ENCODE data around the gene SCARB1.

Gene SCARB1

DNA sequence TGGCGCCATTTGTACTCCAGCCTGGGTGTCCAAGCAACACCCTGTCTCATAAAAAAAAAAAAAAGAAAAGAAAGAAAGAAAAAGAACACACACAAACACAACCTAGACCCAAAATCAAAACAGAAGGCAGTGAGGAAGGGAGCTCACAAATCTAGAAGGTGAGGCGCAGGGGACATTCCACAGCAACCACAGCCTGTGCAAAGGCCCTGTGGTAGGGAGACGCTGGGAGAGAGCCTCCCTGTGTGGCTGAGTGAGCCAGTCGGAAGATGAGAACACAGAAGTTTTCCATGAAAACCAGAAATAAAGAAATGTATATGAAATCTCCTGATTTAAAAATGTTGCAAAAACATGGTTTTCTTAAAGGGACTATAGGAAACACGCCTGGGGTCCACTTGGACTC, 44.6 kb downstream of the SCARB1 start:
- no peak for FAIRE-seq

DNA sequence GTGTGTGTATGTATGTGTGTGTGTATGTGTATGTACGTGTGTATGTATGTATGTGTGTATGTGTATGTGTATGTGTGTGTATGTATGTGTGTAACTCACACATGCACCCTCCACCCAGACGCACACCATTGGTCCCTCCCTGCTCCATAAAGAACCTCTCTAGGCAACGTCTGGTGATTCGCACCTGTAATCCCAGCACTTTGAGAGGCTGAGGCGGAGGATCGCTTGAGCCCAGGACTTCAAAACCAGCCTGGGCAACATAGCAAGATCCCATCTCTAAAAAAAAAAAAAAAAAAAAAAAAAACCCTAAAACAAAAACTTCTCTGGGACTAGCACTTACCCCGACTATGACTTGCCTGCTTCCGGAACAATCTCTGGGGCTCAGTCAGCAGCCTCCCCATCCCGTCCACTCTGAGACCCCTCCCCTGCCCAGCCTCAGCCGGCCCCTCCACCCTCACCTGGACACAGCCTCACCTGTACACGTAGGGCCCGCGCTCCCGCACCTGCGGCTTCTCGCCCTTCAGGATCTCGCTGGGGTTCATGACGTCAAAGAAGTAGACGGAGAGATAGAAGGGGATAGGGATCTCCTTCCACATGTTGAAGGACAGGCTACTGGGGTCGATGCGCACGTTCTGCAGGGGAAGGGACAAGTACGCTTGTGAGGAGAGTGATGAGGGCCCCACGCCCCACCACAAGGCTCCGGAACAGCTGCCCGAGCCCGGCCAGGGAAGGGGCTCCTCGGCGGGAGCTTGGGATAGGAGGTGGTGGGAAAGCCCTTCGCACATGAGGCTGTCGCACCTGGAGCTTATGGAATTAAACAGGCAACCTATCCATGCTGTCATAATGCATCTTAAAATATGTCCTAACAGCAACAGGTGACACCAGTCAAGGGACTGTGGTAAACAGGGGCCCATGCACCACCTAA, 46.3 kb downstream of the SCARB1 start:
- FAIRE-seq = no peak

DNA sequence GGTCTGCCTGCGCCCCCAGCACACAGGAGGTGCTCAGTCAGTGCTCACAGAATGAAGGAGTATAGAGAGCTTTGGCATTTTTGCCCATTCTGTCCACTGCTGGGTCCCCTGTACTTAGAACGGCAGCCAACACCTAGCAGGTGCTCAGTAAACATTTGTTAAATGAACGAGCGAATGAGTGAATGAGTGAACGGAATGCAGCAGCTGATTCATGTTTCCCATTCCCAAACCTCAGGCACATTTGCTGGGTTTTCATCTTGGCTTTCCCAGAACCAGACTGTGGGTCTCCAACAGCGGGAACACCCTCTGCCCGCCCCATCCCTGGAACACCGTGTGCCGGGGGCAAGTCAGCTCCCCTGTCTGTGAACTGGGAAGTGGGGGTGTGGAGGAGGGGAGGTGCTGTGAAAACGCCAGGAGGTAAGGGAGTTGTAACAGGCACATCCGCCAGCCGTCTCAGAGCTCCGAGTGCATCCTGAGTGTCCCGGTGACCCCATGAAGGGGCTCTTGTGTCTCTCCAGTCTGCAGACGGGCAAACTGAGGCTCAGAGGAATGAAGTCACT, 47.3 kb downstream of the SCARB1 start:
- FAIRE-seq = no peak

DNA sequence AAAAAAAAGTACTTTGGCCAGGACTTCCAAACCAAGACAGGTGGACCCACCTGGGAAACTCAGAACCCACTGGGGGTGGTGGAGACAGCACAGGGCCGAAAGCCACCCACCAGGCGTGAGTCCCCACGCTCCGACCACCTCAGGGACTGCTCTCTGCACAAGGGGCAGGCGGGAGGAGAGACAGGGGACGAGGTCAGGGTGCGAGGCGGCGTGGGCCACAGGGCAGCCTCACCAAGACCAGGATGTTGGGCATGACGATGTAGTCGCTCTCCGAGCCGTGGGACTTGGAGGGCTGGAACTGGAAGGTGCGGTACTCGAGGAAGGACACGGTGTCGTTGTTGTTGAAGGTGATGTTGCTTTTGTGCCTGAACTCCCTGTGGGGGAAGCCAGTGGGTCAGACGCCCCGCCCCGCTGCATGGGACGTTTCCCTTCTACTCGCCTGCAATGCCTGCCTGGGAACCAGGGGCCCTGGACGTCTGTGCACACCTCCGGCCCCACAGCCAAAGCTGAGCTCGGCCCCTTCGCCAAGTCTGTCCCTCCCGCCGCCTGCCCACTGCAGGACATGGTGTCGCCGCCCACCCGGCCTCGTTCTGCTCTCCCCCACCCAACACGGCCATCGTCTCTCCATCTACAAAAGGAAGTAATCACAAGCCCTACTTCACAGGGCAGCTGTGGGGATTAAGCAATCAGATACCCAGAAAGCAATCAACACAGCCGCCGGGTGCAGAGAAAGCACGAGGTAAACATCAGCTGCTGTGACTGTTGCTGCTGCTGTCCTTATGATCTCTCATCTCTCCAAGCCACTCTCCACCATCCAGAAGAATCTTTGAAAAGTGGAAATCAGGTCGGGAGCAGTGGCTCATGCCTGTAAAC, 48.7 kb downstream of the SCARB1 start:
- FAIRE-seq = no peak

DNA sequence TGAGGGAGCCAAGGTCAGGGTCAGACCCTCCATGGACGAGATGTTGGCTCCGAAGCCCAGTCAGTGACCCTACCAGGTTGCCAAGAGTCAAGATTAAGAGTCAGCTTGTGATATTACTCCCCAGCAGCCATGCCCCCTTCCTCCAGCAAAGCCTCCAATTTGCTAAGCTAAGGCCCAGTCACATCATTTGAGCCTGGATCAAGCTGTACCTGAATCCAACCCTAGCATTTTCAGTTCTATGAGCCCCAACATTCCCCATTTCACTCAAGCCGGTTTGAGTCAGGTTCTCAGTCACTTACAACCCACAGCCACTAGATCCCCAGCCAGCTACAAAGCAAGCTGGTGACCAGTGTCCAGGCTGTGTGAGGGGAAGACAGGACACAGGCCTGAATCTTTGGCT, 49.9 kb downstream of the SCARB1 start:
- no peak for FAIRE-seq

DNA sequence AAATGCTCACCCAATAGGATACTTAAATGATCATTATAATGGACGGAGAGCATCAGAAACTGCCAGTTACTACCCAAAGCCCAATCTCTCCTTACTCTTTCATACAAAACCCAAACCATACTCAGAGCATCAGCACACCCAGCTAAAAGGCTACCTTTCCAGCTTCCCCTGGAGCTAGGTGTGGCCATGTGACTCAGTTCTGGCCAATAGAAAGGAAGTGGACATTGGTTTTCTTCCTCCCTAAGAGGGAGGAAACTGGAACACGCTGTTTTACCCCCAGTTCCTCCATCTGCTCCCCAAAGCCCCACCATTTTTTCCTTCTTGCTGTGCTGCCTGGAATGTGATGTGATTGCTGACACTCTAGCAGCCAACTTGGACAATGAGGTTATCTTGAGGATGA, 50.7 kb downstream of the SCARB1 start:
- no peak for FAIRE-seq

DNA sequence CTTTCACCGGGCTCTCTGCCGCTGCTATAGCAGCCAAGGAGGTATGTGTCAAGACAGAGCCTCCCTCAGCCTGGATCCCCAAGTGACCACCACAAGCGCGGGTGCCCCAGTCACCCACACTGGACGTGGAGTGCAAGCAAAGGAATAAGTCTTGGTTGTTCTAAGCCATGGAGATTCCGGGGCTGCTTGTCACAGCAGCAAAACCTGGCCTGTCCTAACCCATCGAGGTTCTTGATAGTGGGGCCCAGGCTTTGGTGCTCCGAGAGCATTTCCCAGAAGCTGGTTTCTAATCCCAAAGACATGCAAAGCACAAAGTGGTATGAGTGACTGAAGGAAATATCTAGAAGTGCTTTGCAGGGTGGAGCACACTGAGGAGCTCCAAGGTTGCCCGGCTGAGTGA, 51.3 kb downstream of the SCARB1 start:
- no peak for FAIRE-seq

DNA sequence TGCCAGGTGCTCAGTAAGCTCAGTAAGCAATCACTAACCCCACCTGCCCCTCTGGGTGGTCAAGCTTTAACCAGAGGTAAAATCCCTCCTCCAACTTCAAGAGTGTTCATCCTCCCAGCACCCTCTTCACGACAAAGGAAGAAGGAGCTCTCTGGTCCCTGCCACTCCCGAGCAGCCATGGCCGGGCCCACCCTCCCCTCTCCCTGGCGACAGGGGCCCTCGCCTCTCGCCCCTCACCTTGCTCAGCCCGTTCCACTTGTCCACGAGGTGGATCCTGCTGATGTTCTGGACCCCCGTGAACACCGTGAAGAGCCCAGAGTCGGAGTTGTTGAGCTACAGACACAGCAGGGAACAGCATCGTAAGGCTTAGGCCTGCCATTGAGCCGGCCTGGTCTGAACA, 52.0 kb downstream of the SCARB1 start:
- FAIRE-seq = no peak

DNA sequence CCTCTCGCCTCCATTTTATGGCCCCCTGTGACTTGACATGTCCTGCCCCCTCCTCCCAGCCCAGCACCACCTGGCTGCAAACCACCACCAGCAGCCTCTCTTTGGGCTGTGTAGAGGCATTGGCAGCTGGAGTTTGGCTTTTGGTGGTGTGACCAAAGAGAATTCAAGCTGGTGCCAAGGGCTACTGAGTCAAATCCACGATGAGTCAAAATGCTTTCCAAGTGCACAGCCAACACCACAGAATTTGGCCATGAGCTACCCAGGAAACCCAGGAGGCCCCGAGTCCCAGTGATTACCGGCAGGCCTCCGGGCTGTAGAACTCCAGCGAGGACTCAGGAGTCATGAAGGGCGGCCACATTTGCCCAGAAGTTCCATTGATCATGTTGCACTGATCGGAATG, 53.8 kb downstream of the SCARB1 start:
- no peak for FAIRE-seq

DNA sequence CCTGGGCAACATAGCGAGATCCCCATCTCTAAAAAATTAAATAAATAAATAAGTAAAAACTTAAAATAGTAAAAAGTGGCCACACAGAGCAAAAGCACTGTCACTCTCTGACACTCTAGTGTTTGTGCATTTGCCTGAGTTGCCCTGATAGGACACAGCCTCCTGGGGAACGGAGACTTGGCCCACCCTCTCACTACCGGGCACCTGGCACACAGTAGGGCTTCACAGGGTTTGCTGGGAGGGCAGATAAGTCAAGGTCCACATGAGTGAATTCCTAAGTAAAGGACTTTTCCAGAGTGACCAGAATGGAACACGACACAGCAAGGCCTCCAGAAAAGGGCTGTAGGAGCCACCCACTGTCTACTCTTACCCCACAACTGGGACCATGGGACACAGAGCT, 54.3 kb downstream of the SCARB1 start:
- no peak for FAIRE-seq

DNA sequence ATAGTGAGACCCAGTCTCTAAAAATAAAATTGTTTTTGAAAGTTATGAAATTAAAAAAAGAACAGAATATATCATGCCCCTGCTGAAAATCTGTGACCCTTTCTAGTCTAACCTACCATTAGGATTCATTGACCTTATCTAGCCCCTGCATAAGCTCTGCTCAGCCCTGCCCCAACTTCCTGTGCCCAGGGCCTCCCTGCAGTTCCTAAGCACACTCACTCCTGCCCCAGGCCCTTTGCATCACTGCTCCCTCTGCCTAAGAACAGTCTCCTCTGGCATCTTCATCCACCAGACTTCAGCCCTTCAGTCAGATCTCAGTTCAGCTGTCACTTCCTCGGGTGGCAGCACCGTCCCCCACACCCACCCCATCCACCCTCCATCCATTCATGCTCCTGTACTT, 55.4 kb downstream of the SCARB1 start:
- FAIRE-seq = no peak

DNA sequence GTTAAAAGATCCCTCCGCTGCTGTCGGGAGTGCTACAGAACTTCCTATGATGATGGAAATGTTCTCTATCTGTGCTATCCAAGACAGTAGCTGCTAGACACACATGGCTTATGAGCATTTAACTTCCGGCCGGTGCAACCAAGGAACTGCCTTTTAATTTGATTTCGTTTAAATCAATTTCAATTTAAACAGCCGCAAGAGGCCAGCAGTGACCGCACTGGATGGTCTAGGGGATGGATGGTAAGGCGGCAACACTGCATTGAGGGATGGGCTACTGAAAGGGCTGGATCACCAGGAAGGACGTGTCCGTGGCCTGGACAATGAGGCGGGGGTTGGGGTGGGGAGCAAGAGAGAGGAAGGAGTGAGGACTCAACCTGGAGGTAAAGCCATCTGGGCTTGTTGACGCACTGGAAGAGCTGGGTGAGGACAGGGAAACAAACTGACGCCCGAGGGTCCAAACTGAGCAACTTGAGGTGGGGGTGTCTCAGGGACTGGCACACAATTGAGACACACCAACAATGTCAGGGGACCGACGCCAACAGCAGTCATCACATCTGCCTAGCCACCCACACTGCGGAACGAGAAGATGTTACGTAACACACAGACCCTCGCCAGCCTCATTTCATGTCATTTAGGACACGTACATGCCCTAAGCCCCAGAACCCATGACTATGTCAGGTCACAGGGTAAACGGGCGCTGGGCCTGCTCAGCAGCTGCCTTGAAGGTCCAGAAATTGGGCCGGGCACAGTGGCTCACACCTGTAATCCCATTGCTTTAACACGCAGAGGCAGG, 57.6 kb downstream of the SCARB1 start:
- FAIRE-seq = no peak

DNA sequence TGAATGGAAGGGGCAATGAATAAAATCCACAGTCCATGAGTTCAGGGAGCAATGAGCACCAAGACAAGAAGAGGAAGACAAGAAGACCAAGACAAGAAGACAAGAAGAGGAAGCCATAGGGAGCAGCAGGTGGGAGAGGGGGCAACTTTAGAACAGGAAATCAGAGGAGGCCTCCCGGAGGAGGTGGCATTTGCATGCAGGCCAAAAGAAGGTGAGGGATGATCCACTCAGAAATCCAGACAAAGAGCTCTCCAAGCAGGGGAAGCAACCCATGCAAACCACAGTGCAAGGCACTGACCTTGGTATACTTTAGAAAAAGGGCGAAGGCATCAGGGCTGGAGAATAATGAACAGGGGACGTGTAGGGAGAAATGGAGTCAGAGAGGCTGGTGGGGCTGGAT, 58.6 kb downstream of the SCARB1 start:
- FAIRE-seq = no peak

DNA sequence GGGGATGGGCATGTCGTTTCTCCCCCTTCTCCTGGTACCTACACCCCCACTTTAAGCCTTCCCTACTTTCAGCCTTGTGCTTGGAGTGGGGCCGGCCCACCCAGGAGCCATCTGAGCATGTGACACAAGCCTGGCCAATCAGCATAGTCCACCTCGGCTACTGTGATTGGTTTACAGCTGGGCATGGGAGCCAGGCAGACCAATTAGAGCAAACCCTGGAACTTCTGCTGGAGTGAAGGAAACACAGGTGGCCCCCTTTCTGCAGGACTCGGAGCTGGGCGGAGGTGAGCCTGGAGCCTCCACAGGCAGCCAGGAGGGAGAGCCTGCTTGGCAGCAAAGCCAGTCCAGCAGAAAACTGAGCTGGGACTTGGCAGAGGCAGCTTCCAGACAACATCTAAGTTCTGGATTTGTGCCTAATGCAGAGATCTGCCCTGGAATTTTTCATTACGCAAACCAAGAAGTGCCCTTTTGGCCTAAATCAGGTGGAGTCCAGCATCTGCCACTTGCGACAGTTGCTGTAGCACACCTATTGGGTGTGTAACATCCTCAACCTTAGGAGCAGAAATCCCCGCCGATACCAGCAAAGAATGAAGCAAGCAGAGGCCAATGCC, 59.5 kb downstream of the SCARB1 start:
- FAIRE-seq = no peak

DNA sequence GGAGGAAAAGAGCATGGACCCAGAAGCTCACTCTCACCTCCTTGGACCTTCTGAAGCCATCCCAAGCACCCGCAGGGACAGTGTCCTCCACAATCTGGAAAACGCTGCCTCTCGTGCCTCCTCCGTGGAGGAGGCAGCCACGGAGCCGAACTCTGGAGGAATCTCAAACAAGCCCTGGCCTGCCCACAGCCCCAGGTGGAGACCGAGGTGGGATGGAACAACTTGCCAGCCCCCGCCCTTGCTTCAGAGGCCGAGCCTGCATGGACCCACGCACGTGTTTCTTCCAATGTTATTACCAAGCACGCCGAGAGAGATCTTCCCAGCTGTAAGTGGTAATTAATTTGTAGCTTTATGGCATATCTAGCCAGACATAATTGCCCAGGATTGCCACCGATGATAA, 61.3 kb downstream of the SCARB1 start:
- FAIRE-seq = no peak

DNA sequence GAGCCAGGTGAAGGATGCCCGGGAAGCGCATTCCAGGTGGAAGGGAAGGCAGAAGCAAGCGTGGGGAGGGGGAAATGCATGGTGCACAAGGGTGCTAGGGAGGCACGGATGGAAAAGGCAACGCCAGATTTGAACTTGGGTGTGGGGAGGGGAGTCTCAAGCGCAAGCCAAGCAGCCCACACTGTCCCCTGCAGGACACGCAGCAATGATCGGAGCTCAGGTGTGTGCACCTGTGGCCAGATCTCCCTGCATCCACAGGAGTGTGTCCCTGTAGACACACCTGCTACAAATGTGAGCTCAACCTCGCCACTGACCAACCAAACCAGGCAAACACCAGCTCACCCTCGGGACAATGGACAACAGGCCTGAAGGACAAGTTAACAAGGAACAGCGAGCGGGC, 63.2 kb downstream of the SCARB1 start:
- no peak for FAIRE-seq

DNA sequence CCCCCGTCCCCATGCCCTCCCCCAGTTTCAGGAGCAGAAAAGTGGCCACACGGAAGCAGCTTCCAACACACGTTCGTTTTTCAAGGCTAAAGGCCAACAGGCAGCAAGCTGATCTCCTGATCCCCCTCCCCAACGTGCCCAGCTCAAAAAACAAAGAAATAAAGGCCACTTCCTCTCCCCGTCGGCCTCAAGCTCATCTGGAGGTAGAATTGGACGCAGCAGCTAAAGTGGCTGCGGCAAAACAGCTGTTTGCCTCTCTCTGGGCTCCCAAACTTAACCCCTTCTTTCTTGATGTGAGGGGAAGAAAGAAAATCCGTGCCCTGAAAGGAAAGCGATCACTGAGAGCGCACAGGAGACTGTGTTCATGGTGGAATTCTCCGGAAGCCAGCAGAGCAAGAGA, 66.3 kb downstream of the SCARB1 start:
- no peak for FAIRE-seq

DNA sequence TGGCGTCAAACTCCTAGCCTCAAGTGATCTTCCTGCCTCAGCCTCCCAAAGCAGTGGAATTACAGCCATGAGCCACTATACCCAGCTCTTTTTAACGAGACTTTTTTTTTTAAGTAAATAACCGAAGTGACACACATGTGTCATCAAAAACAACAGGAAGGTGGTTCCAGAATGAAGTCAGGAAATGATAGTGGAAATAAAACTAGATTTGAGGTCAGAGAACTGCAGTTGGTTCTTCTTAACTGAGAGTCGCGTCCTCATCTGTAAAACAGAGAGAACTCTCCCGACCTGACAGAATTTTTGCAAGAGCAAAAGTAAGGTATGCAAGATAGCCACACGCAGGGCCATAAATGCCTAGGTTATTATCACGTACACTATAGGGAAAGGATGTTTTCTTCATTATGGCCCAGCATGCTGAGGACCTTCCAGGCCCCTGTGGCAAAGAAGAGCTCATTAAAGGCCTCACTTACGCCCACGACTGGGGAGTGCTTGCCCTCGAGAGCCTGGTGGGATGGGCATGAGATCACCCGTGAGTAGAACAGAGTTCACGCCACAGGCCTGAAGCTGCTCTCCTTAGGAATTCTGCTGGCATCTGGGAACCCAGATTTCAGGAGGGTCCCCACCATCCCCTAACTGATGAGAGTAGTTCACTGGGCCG, 67.2 kb downstream of the SCARB1 start:
- FAIRE-seq = no peak

DNA sequence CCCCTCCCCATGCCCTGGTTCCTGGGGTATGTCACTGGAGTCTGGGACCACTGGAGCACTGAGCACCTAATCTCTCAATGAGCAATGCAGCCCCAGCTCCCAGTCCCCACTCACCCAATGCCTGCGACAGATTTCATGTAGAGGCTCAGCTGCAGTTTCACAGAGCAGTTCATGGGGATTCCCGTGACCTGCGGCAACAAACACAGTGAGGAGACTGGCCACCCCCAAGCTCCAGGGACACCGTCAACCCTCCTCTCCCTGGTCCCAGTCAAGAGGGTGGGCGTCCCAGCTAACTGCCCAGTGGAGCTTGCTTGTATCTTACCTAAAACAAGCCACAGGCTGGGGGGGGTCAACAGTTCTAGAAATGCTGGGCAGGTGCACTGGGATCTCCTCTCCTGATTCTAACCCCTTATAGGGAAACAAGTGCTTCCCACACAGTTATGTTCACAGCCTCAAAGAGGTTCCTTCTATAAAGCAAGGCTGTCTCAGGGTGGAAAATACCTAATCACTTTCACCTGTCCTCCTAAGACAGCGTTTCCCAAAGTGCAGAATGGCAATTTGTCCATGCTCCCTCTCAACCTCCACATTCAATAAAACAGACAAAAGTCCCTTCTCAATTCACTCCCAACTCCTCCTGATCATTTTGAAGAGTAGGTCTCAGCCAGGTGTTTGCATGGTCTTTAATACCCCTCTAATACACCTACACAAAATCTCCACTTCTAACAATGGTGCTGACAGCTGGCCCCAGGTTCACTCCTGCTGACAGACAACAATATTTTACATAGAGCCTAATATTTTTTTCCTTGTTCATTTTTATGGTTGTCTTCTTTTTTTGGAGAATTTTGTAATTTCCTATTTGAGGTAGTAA, 68.3 kb downstream of the SCARB1 start:
- no peak for FAIRE-seq

DNA sequence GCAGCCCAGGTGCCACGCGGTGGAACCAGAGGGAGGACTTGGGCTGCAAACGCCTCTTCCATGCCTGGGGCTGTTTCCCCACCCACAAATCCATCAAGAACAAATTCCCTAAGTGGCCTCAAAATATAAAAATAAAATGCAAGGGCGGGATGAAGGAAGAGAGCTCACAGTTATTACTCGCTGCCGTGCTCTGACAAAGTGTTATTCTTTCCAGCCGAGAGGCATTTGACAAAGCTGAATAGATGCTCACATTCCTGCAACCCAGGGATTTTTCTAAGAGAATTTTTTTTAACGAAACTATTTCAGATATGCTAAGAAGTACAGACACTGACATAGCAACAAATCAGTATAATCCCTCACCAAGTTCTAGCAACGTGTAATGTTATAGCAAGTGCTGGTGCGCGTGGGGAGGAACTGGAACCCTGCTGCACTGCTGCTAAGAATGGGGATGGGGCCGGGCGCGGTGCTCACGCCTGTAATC, 70.7 kb downstream of the SCARB1 start:
- no peak for FAIRE-seq

DNA sequence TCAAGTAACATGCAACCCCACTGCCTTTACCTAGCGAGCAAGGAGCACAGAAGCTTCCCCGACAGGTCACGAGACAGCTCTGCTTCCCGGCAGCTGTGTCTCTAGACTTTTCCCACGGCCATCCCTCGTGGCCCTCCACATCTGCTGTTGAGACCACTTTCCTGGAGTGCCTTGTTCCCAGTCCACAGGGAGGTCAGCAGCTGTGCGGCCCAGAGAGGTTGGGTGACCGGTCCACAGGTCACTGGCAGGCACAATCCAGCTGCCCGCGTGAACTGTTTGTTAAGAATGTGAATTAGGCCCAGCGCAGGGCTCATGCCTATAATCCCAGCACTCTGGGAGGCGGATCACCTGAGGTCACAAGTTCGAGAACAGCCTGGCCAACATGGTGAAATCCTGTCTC, 71.5 kb downstream of the SCARB1 start:
- FAIRE-seq = no peak

Data from endometrium (tissue), 2 donors.